DMS 273 (cell line): Measurements from ENCODE around the gene IDH3G.

Source experiments
- DNase-seq: peaks from one replicate; lab custom pipeline; 2025; ENCODE audit not compliant: unreplicated experiment; lab: John Stamatoyannopoulos, UW

The IDH3G gene

DNA sequence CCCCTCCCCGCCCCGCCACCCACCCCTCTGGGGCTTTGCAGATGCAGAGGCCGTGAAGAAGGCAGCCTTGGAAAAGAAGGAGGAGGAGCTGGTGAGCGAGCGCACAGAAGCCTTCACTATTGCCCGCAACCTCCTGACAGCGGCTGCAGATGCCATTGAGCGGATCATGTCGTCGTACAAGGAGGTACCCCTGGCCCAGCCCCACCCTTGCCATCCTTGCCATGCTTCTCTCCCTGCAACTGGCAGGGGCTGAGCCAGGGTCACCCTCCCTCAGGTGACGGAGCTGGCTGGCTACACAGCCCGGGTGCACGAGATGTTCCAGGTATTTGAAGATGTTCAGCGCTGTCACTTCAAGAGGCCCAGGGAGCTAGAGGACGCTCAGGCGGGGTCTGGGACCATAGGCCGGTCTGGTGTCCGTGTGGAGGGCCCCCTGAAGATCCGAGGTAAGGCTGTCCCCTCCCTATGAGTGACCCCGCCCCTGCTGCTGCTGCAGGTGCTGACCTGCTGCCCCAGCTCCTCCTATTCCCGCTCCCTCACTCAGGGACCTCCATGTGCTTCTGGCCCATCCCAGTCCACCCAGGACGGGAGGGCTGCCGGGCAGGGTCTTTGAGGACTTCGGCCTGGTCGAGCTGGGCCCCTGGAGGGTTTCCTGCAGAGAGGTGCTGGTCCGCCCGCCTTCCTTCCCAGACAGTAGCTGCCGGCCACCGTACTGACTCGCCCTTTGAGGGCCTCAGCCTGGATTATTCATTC is 57.9 kb downstream of the IDH3G start:
- DNase-seq = no peak
